Measurements from ENCODE around the gene PNCK. TPM values are rescaled to one million over a fixed set of nuclear protein-coding genes. Genes with fewer than 3 reads are reported as not detected.
A peak's percentile ranks its signal among the peaks of the same experiment; 100 is the strongest.

PNCK gene
- total RNA-seq, 1 experiment from 2014 or later: 0.84 TPM

GRCh38 chrX:153635788-153636668 is 37.6 kb downstream of the PNCK start:
- no peaks in the 10 kb centered on the region for H3K79me2 ChIP-seq (ENCODE audit: insufficient read depth, low read length)
- no peak overlapping the region for H3K9ac ChIP-seq (ENCODE audit: low read length)
- H3K4me3 ChIP-seq (replicated peaks in 1 of 2; ENCODE audit: low read depth in 1 of 2, low read length in 2 of 2): no peak overlapping the region
- POLR2A ChIA-PET: no interaction called here
- no peak overlapping the region for H3K4me2 ChIP-seq (ENCODE audit: low read length)
- H3K9me2 ChIP-seq (ENCODE audit: insufficient read depth): no peaks in the 10 kb centered on the region
- H3K27ac ChIP-seq (ENCODE audit: low read depth, low read length): no peak overlapping the region
- peak; percentile 98 for ATAC-seq
- no peak for DNase-seq (ENCODE audit: low read depth, low spot score)
- H3K27me3 ChIP-seq (ENCODE audit: insufficient read depth, low read length): no peaks in the 10 kb centered on the region
- H4K20me1 ChIP-seq (ENCODE audit: insufficient read depth): no peaks in the 10 kb centered on the region
- CTCF ChIA-PET: no interaction called here
- no peaks in the 10 kb centered on the region for H3K36me3 ChIP-seq (ENCODE audit: control insufficient read depth in 1 of 2, insufficient read depth in 2 of 2, low read length in 2 of 2)
- intact Hi-C loops (cut with micrococcal nuclease): no loop called here
- no peak overlapping the region for H2AFZ ChIP-seq (ENCODE audit: low read depth, low read length, poor library complexity, severe bottlenecking)
- no peaks in the 10 kb centered on the region for H3K9me3 ChIP-seq (ENCODE audit: control insufficient read depth in 1 of 2, insufficient read depth in 1 of 2, low read depth in 1 of 2, low read length in 2 of 2)
- RAD21 ChIA-PET (ENCODE audit: low non-redundant PET in 1 of 2, low total read pairs in 2 of 2, uncharacterized antibody in 2 of 2, unreplicated experiment in 2 of 2): interaction anchor here in 1 of 2 experiments (0.6 kb wide), 1 partner anchor 31 kb away, joined by 3 read pairs; no protein-coding TSS in a partner anchor
- BruUV-seq (replicated peaks): no TSS peak
- H3K4me1 ChIP-seq (ENCODE audit: control insufficient read depth in 1 of 2, insufficient read depth in 2 of 2, low read length in 2 of 2): no peaks in the 10 kb centered on the region
- TF ChIP-seq REST (IDR thresholded peaks at IDR 0.05; ENCODE audit: low read depth) (no peak), RAD21 (IDR thresholded peaks at IDR 0.05; ENCODE audit: low read depth) (peak; percentile 45)
- TF ChIP-seq, protein P1, sequence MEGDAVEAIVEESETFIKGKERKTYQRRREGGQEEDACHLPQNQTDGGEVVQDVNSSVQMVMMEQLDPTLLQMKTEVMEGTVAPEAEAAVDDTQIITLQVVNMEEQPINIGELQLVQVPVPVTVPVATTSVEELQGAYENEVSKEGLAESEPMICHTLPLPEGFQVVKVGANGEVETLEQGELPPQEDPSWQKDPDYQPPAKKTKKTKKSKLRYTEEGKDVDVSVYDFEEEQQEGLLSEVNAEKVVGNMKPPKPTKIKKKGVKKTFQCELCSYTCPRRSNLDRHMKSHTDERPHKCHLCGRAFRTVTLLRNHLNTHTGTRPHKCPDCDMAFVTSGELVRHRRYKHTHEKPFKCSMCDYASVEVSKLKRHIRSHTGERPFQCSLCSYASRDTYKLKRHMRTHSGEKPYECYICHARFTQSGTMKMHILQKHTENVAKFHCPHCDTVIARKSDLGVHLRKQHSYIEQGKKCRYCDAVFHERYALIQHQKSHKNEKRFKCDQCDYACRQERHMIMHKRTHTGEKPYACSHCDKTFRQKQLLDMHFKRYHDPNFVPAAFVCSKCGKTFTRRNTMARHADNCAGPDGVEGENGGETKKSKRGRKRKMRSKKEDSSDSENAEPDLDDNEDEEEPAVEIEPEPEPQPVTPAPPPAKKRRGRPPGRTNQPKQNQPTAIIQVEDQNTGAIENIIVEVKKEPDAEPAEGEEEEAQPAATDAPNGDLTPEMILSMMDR (IDR thresholded peaks at IDR 0.05 in 2 of 3, conservative IDR thresholded peaks at IDR 0.05 in 1 of 3; ENCODE audit: borderline replicate concordance in 1 of 3, insufficient read depth in 1 of 3, low read depth in 2 of 3, low read length in 2 of 3): peak; percentile 55 to 76 (median 70)
